H1 (cell line): Measurements from ENCODE around the gene RGS7BP. TPM values are rescaled to one million over a fixed set of nuclear protein-coding genes. Genes with fewer than 3 reads are reported as not detected.

Source experiments
- CTCF ChIA-PET: fragments of 300-600 bp; sonication (Branson Sonifier 250); formaldehyde crosslinking; loops from one replicate; lab custom pipeline; 2021; ENCODE audit not compliant: partially characterized antibody; lab: Charles Lee
- POLR2A ChIA-PET: fragments of 300-600 bp; sonication (Branson Sonifier 250); formaldehyde crosslinking; loops from one replicate; lab custom pipeline; 2021; ENCODE audit warnings: inconsistent platforms; ENCODE audit not compliant: partially characterized antibody; lab: Charles Lee
- DNase-seq, 2 experiments: peaks; one replicate each; pipeline versions ENCODE4 v3.0.0 to v3.0.0-alpha.2; 2010 to 2022; ENCODE audit warnings: low spot score in 2 of 2, low read depth in 1 of 2, mixed read lengths in 1 of 2
- FAIRE-seq: peaks from 2 replicates; lab custom pipeline; 2011; peaks lifted over from hg19 to GRCh38; lab: Jason Lieb, UNC
- H2AFZ ChIP-seq: 2 replicates; pipeline ENCODE4 v1.8.1; 2012; ENCODE audit warnings: low read length, inconsistent platforms
- H2AK5ac ChIP-seq: 2 replicates; pipeline ENCODE4 v1.6.1; 2013; ENCODE audit warnings: low read depth, low read length
- H2BK120ac ChIP-seq: replicated peaks from 2 replicates; pipeline ENCODE3; 2013; ENCODE audit warnings: low read depth, low read length, inconsistent platforms
- H2BK12ac ChIP-seq: 2 replicates; pipeline ENCODE4 v1.6.1; 2013; ENCODE audit warnings: low read depth, low read length
- H2BK15ac ChIP-seq: 2 replicates; pipeline ENCODE4 v1.6.1; 2013; ENCODE audit warnings: low read length
- H2BK20ac ChIP-seq: 2 replicates; pipeline ENCODE4 v1.6.1; 2013; ENCODE audit warnings: low read length
- H2BK5ac ChIP-seq: 2 replicates; pipeline ENCODE4 v1.6.1; 2013; ENCODE audit warnings: low read depth, low read length
- H3K14ac ChIP-seq: 2 replicates; pipeline ENCODE4 v1.6.1; 2013; ENCODE audit warnings: inconsistent platforms; ENCODE audit not compliant: insufficient read length
- H3K18ac ChIP-seq: 2 replicates; pipeline ENCODE4 v1.6.1; 2013; ENCODE audit warnings: low read length; ENCODE audit errors: extremely low read depth
- H3K23ac ChIP-seq: 2 replicates; pipeline ENCODE4 v1.6.1; 2013; ENCODE audit warnings: inconsistent platforms; ENCODE audit not compliant: insufficient read length
- H3K23me2 ChIP-seq: 2 replicates; pipeline ENCODE4 v1.6.1; 2013; ENCODE audit warnings: low read depth, low read length
- H3K27ac ChIP-seq: 2 replicates; pipeline ENCODE4 v1.6.1; 2011; ENCODE audit warnings: low read depth, low read length, inconsistent platforms
- H3K27me3 ChIP-seq, 4 experiments: replicated peaks in 1 of 4; 1 replicate in 1 of 4; 2 replicates in 3 of 4; pipeline versions ENCODE4 v1.6.1 to v1.8.1; 2011 to 2013; ENCODE audit warnings: low read length in 3 of 4, mild to moderate bottlenecking in 3 of 4, inconsistent platforms in 2 of 4, mixed read lengths in 2 of 4, moderate library complexity in 1 of 4; ENCODE audit not compliant: control insufficient read depth in 3 of 4, insufficient read depth in 3 of 4; ENCODE audit errors: extremely low read depth in 1 of 4
- H3K36me3 ChIP-seq, 4 experiments: 2 replicates each; pipeline versions ENCODE4 v1.6.1 to v1.8.1; 2011 to 2013; ENCODE audit warnings: mild to moderate bottlenecking in 4 of 4, low read length in 3 of 4, moderate library complexity in 2 of 4, control low read depth in 1 of 4, inconsistent platforms in 1 of 4; ENCODE audit not compliant: insufficient read depth in 4 of 4, control insufficient read depth in 2 of 4
- H3K4ac ChIP-seq: replicated peaks from 2 replicates; pipeline ENCODE3; 2013; ENCODE audit warnings: low read length, low read depth, mixed read lengths, inconsistent platforms; ENCODE audit not compliant: insufficient read length
- H3K4me1 ChIP-seq, 4 experiments: replicated peaks in 1 of 4; 1 replicate in 1 of 4; 2 replicates in 3 of 4; pipeline versions ENCODE4 v1.6.1 to v1.8.1; 2011 to 2013; ENCODE audit warnings: low read length in 3 of 4, inconsistent platforms in 2 of 4, mixed read lengths in 1 of 4; ENCODE audit not compliant: insufficient read depth in 4 of 4, control insufficient read depth in 3 of 4
- H3K4me2 ChIP-seq, 2 experiments: 2 replicates each; pipeline versions ENCODE4 v1.6.1 to v1.8.1; 2011 to 2013; ENCODE audit warnings: low read depth in 2 of 2, low read length in 2 of 2, control low read depth in 1 of 2, inconsistent platforms in 1 of 2, mild to moderate bottlenecking in 1 of 2; ENCODE audit not compliant: insufficient read depth in 1 of 2
- H3K4me3 ChIP-seq, 4 experiments: fragments of 200-600, 300-600 bp in 1 of 4; sonication (generic), shearing (Covaris generic), sonication (Bioruptor Twin) in 1 of 4; 2 replicates each; pipeline versions ENCODE4 v1.5.1 to v1.8.1; 2011 to 2016; ENCODE audit warnings: low read length in 4 of 4, low read depth in 3 of 4, control low read depth in 2 of 4, inconsistent platforms in 2 of 4, mild to moderate bottlenecking in 2 of 4, mixed read lengths in 1 of 4, moderate library complexity in 1 of 4; ENCODE audit not compliant: insufficient read depth in 2 of 4; ENCODE audit errors: extremely low read depth in 1 of 4
- H3K56ac ChIP-seq: replicated peaks from 2 replicates; pipeline ENCODE3; 2013; ENCODE audit warnings: low read depth, mild to moderate bottlenecking, mixed read lengths, low read length, inconsistent platforms; ENCODE audit not compliant: insufficient read length
- H3K79me1 ChIP-seq: 2 replicates; pipeline ENCODE4 v1.6.1; 2013; ENCODE audit warnings: low read depth, low read length, control low read depth
- H3K79me2 ChIP-seq, 2 experiments: 2 replicates each; pipeline versions ENCODE4 v1.6.1 to v1.8.1; 2012 to 2013; ENCODE audit warnings: low read length in 2 of 2, mild to moderate bottlenecking in 2 of 2, inconsistent platforms in 1 of 2; ENCODE audit not compliant: insufficient read depth in 2 of 2, control insufficient read depth in 1 of 2
- H3K9ac ChIP-seq, 4 experiments: replicated peaks in 1 of 4; 1 replicate in 1 of 4; 2 replicates in 3 of 4; pipeline versions ENCODE4 v1.6.1 to v1.8.1; 2011 to 2013; ENCODE audit warnings: low read depth in 3 of 4, low read length in 3 of 4, control low read depth in 2 of 4, mild to moderate bottlenecking in 2 of 4, moderate library complexity in 2 of 4, inconsistent platforms in 1 of 4; ENCODE audit errors: extremely low read depth in 1 of 4
- H3K9me3 ChIP-seq, 2 experiments: 2 replicates each; pipeline versions ENCODE4 v1.6.1 to v1.8.1; 2012 to 2013; ENCODE audit warnings: mild to moderate bottlenecking in 2 of 2, moderate library complexity in 2 of 2, control low read depth in 1 of 2, inconsistent platforms in 1 of 2, low read depth in 1 of 2, low read length in 1 of 2, mixed read lengths in 1 of 2; ENCODE audit not compliant: insufficient read depth in 2 of 2
- H4K20me1 ChIP-seq, 2 experiments: replicated peaks in 1 of 2; 2 replicates each; pipeline versions ENCODE3 to v1.8.1; 2011 to 2013; ENCODE audit warnings: inconsistent platforms in 2 of 2, low read length in 2 of 2, mild to moderate bottlenecking in 1 of 2; ENCODE audit not compliant: insufficient read depth in 2 of 2, control insufficient read depth in 1 of 2
- H4K5ac ChIP-seq: 2 replicates; pipeline ENCODE4 v1.6.1; 2013; ENCODE audit warnings: low read length, low read depth, mixed read lengths, inconsistent platforms; ENCODE audit not compliant: insufficient read length
- H4K8ac ChIP-seq: 2 replicates; pipeline ENCODE4 v1.8.0; 2013; ENCODE audit warnings: mild to moderate bottlenecking, moderate library complexity, low read length, inconsistent platforms; ENCODE audit not compliant: insufficient read depth; ENCODE audit errors: extremely low read depth
- H4K91ac ChIP-seq: replicated peaks from 2 replicates; pipeline ENCODE3; 2013; ENCODE audit warnings: low read length, mixed read lengths, inconsistent platforms; ENCODE audit not compliant: insufficient read length
- CREB1 ChIP-seq: IDR thresholded peaks from 2 replicates; pipeline ENCODE4 v1.6.1; 2012; ENCODE audit warnings: inconsistent platforms
- EGR1 ChIP-seq: IDR thresholded peaks from 2 replicates; pipeline ENCODE4 v1.6.1; 2011; ENCODE audit warnings: low read depth, low read length, borderline replicate concordance
- POLR2A ChIP-seq, 2 experiments: IDR thresholded peaks; 1 replicate in 1 of 2; 2 replicates in 1 of 2; pipeline ENCODE4 v1.6.1; 2011; ENCODE audit warnings: low read depth in 2 of 2, low read length in 2 of 2, mild to moderate bottlenecking in 2 of 2; ENCODE audit errors: control extremely low read depth in 1 of 2
- RBBP5 ChIP-seq: IDR thresholded peaks from 2 replicates; pipeline ENCODE4 v1.7.1; 2012; ENCODE audit warnings: low read depth, mild to moderate bottlenecking, inconsistent platforms, low read length, moderate library complexity, borderline replicate concordance
- WGBS, 2 experiments: shearing (Covaris generic) in 1 of 2; methylation state at CpG; one replicate each; pipeline versions ENCODE4 v1.1.6 to v1.1.7; 2013 to 2015; ENCODE audit warnings: low lambda C conversion rate in 2 of 2, mixed read lengths in 2 of 2, inconsistent platforms in 1 of 2, low coverage in 1 of 2, missing lambda C conversion rate in 1 of 2; ENCODE audit not compliant: insufficient replicate concordance in 2 of 2, insufficient coverage in 1 of 2, insufficient read length in 1 of 2; ENCODE audit errors: extremely low coverage in 1 of 2, missing lambda C conversion rate in 1 of 2; 5-methylcytosine and 5-hydroxymethylcytosine counted together
- polyA plus RNA-seq, 7 experiments: library from polyadenylated mRNA; depleted of rRNA in 3 of 7; stranded (reverse) in 5 of 7; unstranded in 2 of 7; fragments of >200 nt in 5 of 7; fragments of 200-250 nt in 2 of 7; gene quantifications; 1 replicate in 5 of 7; 2 replicates in 1 of 7; 4 replicates in 1 of 7; pipeline versions ENCODE4 v1.2.1 to v1.2.3, GENCODE V29; 2011 to 2013; ENCODE audit warnings: missing spikeins in 2 of 7, mixed read lengths in 2 of 7
- total RNA-seq: library from RNA; stranded (reverse); fragmentation: NEBNext Ultra II Directional; extraction: Animal tissue kit (Norgen Biotek cat#: 25700); gene quantifications from 2 replicates; pipeline ENCODE4 v1.2.1, GENCODE V29; 2021
- TF ChIP-seq, protein P1 (sequence below): IDR thresholded peaks from 2 replicates; pipeline ENCODE4 v1.6.1; 2011; ENCODE audit warnings: low read depth, mild to moderate bottlenecking, low read length; ENCODE audit not compliant: insufficient read depth
- TF ChIP-seq, protein P2 (sequence below), 3 experiments: IDR thresholded peaks; 1 replicate in 2 of 3; 2 replicates in 1 of 3; pipeline versions ENCODE4 v1.5.1 to v1.6.1; 2011; ENCODE audit warnings: low read length in 3 of 3, mild to moderate bottlenecking in 3 of 3, inconsistent platforms in 2 of 3, low read depth in 1 of 3, moderate library complexity in 1 of 3; ENCODE audit not compliant: insufficient read depth in 1 of 3; ENCODE audit errors: control extremely low read depth in 1 of 3
- TF ChIP-seq, protein P3 (sequence below): IDR thresholded peaks from 2 replicates; pipeline ENCODE4 v1.6.1; 2011; ENCODE audit warnings: low read length, improper control_type of control experiment

Gene RGS7BP
- total and polyA plus RNA-seq, 2 of the 8 experiments (the other 6 are each of a cell fraction or from before 2014, with no cell fraction given): 0.65 to 2.3 TPM

DNA sequence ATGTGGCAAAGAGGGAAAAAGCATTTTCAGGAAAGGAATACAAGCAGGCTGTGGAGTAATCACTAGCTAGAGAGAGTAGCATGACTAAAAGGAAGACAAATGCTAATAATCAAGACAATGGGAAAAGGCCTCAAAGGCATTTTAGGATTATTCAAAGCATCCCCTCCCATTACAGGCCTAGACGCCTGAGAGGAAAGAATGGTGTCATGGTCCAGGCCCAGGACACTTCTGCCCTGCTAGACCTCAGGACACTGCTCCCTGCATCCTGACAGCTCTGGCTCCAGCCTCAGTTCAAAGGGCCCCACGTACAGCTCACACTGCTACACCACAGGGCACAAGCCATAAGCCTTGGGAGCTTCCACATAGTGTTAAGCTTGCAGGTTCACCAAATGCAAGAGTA, 143.7 kb downstream of the RGS7BP start:
- H3K36me3 ChIP-seq: no peaks in the 10 kb centered on the region
- H4K5ac ChIP-seq: no peak overlapping the region
- H2BK12ac ChIP-seq: no peak overlapping the region
- ChIA-PET CTCF (interaction anchor here (2.6 to 7.4 kb wide), 2 partner anchors 14 to 31 kb away, joined by 13 to 39 read pairs; no protein-coding TSS in a partner anchor), POLR2A (no interaction called here)
- no peak overlapping the region for H3K23ac ChIP-seq
- no peak overlapping the region for H3K56ac ChIP-seq
- no peak overlapping the region for H3K4me3 ChIP-seq
- peaks cover 0 to 9% (median 4%) of the 10 kb centered on the region in 4 experiments; a peak in 2 of 7 replicates for H3K4me1 ChIP-seq
- TF ChIP-seq CREB1 (no peak), RBBP5 (no peak), POLR2A (IDR thresholded peaks at IDR 0.05; ENCODE audit: control extremely low read depth in 1 of 2, low read depth in 2 of 2, low read length in 2 of 2) (no peak), EGR1 (no peak)
- TF ChIP-seq, protein P1, sequence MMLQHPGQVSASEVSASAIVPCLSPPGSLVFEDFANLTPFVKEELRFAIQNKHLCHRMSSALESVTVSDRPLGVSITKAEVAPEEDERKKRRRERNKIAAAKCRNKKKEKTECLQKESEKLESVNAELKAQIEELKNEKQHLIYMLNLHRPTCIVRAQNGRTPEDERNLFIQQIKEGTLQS: no peak
- TF ChIP-seq, protein P2, sequence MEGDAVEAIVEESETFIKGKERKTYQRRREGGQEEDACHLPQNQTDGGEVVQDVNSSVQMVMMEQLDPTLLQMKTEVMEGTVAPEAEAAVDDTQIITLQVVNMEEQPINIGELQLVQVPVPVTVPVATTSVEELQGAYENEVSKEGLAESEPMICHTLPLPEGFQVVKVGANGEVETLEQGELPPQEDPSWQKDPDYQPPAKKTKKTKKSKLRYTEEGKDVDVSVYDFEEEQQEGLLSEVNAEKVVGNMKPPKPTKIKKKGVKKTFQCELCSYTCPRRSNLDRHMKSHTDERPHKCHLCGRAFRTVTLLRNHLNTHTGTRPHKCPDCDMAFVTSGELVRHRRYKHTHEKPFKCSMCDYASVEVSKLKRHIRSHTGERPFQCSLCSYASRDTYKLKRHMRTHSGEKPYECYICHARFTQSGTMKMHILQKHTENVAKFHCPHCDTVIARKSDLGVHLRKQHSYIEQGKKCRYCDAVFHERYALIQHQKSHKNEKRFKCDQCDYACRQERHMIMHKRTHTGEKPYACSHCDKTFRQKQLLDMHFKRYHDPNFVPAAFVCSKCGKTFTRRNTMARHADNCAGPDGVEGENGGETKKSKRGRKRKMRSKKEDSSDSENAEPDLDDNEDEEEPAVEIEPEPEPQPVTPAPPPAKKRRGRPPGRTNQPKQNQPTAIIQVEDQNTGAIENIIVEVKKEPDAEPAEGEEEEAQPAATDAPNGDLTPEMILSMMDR (IDR thresholded peaks at IDR 0.05; ENCODE audit: control extremely low read depth in 1 of 3, insufficient read depth in 1 of 3, low read depth in 1 of 3, low read length in 3 of 3): no peak
- TF ChIP-seq, protein P3, sequence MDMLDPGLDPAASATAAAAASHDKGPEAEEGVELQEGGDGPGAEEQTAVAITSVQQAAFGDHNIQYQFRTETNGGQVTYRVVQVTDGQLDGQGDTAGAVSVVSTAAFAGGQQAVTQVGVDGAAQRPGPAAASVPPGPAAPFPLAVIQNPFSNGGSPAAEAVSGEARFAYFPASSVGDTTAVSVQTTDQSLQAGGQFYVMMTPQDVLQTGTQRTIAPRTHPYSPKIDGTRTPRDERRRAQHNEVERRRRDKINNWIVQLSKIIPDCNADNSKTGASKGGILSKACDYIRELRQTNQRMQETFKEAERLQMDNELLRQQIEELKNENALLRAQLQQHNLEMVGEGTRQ: no peak
- no peaks in the 10 kb centered on the region for H4K20me1 ChIP-seq
- H3K27ac ChIP-seq: no peak overlapping the region
- H2BK5ac ChIP-seq: no peak overlapping the region
- no peaks in the 10 kb centered on the region for H3K23me2 ChIP-seq
- no peak overlapping the region for H3K14ac ChIP-seq
- H3K18ac ChIP-seq: no peak overlapping the region
- no peak overlapping the region for H3K9ac ChIP-seq
- H2BK20ac ChIP-seq: no peak overlapping the region
- no peak overlapping the region for H4K91ac ChIP-seq
- H3K4me2 ChIP-seq: no peak overlapping the region
- no peaks in the 10 kb centered on the region; a peak in 1 of 4 replicates for H3K9me3 ChIP-seq
- no peak overlapping the region for H2BK120ac ChIP-seq
- 83% methylated on average over 2 of the region's 2 CpGs; no CpG with 5 or more reads in 1 of the 2 experiments for WGBS, 2 experiments
- H2AK5ac ChIP-seq: no peak overlapping the region
- FAIRE-seq: no peak
- no peak overlapping the region for H4K8ac ChIP-seq
- no peak for DNase-seq
- H3K79me1 ChIP-seq: no peaks in the 10 kb centered on the region
- no peak overlapping the region for H2AFZ ChIP-seq
- H3K79me2 ChIP-seq: no peaks in the 10 kb centered on the region
- no peak overlapping the region for H2BK15ac ChIP-seq
- no peaks in the 10 kb centered on the region for H3K27me3 ChIP-seq
- H3K4ac ChIP-seq: no peak overlapping the region
